Measurements from ENCODE around the gene CETN1. TPM values are rescaled to one million over a fixed set of nuclear protein-coding genes. Genes with fewer than 3 reads are reported as not detected.

The CETN1 gene
- total RNA-seq, 1 donor from 2014 or later = not detected

DNA sequence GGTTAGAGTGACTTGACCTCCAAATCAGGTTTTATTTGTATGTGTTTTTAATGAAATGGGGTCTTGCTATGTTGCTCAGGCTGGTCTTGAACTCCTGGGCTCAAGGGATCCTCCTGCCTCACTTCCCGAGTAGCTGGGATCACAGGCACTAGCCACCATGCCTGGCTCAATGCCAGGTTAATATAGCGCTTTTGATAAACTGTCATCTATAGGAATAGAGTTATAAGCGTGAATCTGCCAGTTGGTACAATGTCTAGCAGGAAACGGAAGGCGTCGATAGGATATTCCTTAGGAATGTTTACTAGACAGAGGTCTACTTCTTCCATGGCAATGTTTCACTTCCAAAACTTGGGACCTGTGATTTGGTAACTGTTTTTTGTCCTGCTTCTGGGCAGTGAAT, 42.1 kb downstream of the CETN1 start:
- no peak for DNase-seq (ENCODE audit: low read depth, low spot score)

DNA sequence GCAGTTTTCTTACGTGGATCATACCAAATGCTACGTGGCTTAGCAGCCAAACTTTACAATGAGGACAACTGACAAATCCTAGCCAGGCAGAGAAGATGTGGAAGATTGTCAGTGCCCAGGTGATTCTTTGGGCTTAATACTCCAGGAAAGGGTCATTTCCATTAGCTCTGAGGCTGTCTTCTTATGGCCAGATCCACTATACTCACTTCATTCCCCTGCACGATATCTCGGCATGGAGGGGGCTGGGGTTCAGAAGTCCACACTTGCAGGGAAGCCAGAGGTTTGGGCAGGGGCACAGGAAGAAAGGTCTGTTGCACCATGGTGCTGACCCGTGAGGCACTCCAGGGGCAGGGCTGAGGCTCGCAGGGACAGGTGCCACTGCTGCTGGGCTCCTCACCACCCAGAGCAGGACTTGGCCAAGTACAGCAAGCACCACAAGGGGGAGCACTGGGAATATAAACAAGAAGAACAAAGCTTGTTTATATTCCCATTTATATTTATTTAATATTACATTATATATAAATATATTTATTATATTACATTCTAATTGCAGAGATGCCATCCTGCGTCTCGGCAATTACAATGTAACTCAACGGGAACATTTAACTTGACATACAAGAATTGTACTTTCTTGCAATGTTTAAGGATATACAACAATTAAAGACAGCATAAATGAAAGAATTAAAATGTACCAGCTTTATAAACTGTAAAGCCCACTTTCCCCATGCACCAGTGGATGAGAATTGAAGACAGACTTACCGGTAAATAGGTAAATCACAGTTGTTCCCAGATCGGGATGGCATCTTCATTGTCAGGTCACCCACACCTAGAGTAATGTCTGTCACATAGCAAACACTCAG, 43.8 kb downstream of the CETN1 start:
- DNase-seq (ENCODE audit: low read depth, low spot score) = peak; percentile 57

DNA sequence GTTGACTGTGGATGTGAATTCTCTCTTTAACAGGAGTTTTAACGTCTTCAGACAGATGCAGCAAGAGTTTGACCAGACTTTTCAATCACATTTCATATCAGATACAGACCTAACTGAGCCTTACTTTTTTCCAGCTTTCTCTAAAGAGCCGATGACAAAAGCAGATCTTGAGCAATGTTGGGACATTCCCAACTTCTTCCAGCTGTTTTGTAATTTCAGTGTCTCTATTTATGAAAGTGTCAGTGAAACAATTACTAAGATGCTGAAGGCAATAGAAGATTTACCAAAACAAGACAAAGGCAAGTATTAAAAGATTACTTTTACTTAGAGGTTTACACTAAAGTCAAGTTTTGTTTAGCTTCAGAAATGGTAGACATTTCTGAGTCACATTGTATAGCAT, 47.1 kb downstream of the CETN1 start:
- DNase-seq (ENCODE audit: low read depth, low spot score) = no peak

DNA sequence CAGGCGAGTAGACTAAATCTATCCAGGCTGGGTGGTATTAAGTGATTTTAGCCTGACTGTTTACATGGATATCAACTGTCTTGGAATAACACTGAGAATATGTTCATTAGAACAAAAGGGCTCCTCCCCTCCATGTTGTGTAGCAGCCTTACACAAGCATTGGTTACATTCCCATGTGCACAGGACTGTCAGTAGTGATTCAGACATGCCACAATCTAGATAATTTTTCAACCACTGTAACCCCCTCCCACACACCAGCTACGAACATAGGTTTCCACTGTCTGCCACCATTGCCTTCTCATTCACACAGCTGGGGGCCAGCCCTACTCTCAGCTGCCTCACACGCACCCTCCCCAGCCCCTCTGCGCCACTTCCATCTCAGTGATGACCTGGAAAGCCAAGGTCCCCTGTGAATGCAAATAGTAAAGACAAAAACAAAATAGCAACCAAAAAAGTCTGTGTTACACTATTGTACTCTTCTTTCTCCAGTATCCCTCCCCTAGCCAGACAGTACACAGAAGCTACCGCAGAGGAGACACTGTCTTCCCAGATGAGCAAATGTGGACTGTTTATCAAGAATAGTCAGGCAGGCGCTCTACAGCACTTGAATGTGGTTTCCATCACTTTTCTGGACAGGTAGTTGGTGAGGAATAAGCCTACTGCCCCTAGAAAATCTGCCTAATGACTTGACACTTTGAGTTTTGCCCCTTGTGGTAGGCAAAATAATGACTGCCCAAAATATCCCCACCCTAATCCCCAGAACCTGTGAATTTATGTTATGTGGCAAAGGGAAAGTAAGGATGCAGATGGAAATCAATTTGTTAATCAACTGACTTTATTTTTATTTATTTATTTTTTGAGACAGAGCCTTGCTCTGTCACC, 49.3 kb downstream of the CETN1 start:
- no peak for DNase-seq (ENCODE audit: low read depth, low spot score)

DNA sequence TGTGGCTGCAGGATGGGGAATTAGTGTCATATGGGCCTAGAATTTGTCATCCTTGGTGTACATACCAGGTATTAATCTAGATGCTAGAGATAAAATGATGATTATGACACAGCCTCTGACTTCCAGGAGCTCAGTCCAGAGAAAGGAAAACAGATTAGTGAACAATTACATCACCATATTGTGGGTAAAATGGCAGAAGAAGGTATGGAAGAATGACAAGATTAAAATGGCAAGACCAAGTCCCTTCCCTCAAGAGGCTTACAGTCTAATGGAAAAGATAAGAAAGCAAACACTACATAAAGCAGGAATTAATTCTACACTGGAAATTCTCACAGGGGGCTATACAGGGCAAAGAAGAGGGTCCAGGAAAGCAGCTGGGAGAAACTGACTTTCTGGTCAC, 51.4 kb downstream of the CETN1 start:
- DNase-seq (ENCODE audit: low read depth, low spot score) = no peak

Other genes starting within 250 kb of the CETN1 start
- gene COLEC12, start 79.7 kb upstream of the CETN1 start, total RNA-seq = 13.5 and 24.3 TPM in 2 replicates
- not detected in 2 replicates for gene CLUL1, start 16.6 kb downstream of the CETN1 start, total RNA-seq
- gene TYMS, start 77.3 kb downstream of the CETN1 start, total RNA-seq = 48.0 and 58.9 TPM in 2 replicates
- 23.2 and 28.9 TPM in 2 replicates for gene ENOSF1, start 132.2 kb downstream of the CETN1 start, total RNA-seq
- 255 and 276 TPM in 2 replicates for gene YES1, start 231.9 kb downstream of the CETN1 start, total RNA-seq

Measured in pulmonary artery endothelial cell (primary cell).